ENCODE measurements around the gene ARMH1.

ARMH1 gene

GRCh38 chr1:44632598-44632997 lies 41.9 kb upstream of the ARMH1 start:
- no peak for TF ChIP-seq CTCF (IDR thresholded peaks at IDR 0.05)
- Histone ChIP-seq H3K27ac (peak overlapping the region; percentile 91 to 92), H3K4me3 (peak overlapping the region; percentile 89)
- no peak for DNase-seq (ENCODE audit: low spot score)

GRCh38 chr1:44634606-44635189 lies 39.8 kb upstream of the ARMH1 start:
- TF ChIP-seq CTCF (IDR thresholded peaks at IDR 0.05), result no peak
- Histone ChIP-seq H3K27ac (no peak overlapping the region), H3K4me3 (no peak overlapping the region)
- no peak for DNase-seq (ENCODE audit: low spot score)

- DNase-seq (ENCODE audit: low spot score), result no peak
- no peak overlapping the region for H3K27ac ChIP-seq
- no peak for TF ChIP-seq CTCF (IDR thresholded peaks at IDR 0.05)
- no peak overlapping the region for H3K4me3 ChIP-seq
Measured at GRCh38 chr1:44635439-44635838, 39.1 kb upstream of the ARMH1 start.

- Histone ChIP-seq H3K4me3 (no peak overlapping the region), H3K27ac (no peak overlapping the region)
- TF ChIP-seq CTCF (IDR thresholded peaks at IDR 0.05), result no peak
- no peak for DNase-seq (ENCODE audit: low spot score)
Measured at GRCh38 chr1:44636083-44636687, 38.3 kb upstream of the ARMH1 start.

- no peak for DNase-seq (ENCODE audit: low spot score)
- TF ChIP-seq CTCF (IDR thresholded peaks at IDR 0.05), result no peak
Measured at GRCh38 chr1:44636688-44637598, 37.6 kb upstream of the ARMH1 start.

GRCh38 chr1:44637702-44638411 lies 36.7 kb upstream of the ARMH1 start:
- Histone ChIP-seq H3K27ac (no peak overlapping the region), H3K4me3 (no peak overlapping the region)
- TF ChIP-seq CTCF (IDR thresholded peaks at IDR 0.05), result no peak
- no peak for DNase-seq (ENCODE audit: low spot score)

More at GRCh38 chr1:44636688-44637598, 37.6 kb upstream of the ARMH1 start:
- Histone ChIP-seq H3K4me3 (no peak overlapping the region), H3K27ac (no peak overlapping the region)

Data from coronary artery (tissue), 2 donors.